ENCODE results near the gene CDH5.

DNA sequence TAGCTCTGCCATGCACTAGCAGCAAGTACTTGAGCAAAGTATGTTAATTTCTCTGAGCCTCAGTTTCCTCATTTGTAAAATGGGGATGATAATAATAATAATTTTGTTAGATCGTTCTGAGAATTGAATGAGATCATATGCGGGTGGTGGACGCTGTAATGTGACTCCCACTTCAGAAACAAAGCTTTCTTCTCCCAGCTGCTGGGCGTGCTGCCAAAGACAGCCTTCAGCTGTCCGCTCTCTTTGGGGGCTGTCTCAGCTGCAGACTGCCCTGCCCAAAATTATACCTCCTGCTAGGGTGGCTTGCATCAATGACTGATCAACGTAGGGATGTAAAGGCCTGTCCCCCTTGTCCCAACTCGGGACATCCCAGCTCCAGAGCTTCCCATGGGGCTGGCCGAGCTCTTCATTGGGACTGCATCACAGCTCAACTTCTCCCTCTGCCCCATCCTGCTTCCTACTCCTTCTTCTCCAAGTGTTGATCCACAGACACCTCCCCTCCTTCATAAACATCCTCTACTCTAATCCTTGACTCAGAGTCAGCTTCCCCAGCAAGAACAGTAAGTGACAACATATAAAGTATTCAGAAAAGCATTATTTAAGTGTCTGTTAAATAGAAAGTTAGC, 30.7 kb upstream of the CDH5 start:
- TF ChIP-seq, protein P1, sequence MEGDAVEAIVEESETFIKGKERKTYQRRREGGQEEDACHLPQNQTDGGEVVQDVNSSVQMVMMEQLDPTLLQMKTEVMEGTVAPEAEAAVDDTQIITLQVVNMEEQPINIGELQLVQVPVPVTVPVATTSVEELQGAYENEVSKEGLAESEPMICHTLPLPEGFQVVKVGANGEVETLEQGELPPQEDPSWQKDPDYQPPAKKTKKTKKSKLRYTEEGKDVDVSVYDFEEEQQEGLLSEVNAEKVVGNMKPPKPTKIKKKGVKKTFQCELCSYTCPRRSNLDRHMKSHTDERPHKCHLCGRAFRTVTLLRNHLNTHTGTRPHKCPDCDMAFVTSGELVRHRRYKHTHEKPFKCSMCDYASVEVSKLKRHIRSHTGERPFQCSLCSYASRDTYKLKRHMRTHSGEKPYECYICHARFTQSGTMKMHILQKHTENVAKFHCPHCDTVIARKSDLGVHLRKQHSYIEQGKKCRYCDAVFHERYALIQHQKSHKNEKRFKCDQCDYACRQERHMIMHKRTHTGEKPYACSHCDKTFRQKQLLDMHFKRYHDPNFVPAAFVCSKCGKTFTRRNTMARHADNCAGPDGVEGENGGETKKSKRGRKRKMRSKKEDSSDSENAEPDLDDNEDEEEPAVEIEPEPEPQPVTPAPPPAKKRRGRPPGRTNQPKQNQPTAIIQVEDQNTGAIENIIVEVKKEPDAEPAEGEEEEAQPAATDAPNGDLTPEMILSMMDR (IDR thresholded peaks at IDR 0.05) = no peak
- no peak for TF ChIP-seq POLR2A (IDR thresholded peaks at IDR 0.05)
